Retinal pigment epithelial cell (primary cell): Measurements from ENCODE around the gene UPF1.
A peak's percentile ranks its signal among the peaks of the same experiment; 100 is the strongest.

Experiments
- DNase-seq: peaks from one replicate; pipeline ENCODE4 v3.0.0-alpha.2; 2010; ENCODE audit warnings: low read depth
- H3K4me3 ChIP-seq: 2 replicates; pipeline ENCODE4 v1.5.1; 2011; ENCODE audit warnings: mild to moderate bottlenecking, low read length, control low read depth, moderate library complexity
- TF ChIP-seq, protein P1 (sequence below): conservative IDR thresholded peaks from 2 replicates; pipeline ENCODE4 v1.5.1; 2011; ENCODE audit warnings: low read depth, low read length, control low read depth, inconsistent platforms

Gene UPF1

DNA sequence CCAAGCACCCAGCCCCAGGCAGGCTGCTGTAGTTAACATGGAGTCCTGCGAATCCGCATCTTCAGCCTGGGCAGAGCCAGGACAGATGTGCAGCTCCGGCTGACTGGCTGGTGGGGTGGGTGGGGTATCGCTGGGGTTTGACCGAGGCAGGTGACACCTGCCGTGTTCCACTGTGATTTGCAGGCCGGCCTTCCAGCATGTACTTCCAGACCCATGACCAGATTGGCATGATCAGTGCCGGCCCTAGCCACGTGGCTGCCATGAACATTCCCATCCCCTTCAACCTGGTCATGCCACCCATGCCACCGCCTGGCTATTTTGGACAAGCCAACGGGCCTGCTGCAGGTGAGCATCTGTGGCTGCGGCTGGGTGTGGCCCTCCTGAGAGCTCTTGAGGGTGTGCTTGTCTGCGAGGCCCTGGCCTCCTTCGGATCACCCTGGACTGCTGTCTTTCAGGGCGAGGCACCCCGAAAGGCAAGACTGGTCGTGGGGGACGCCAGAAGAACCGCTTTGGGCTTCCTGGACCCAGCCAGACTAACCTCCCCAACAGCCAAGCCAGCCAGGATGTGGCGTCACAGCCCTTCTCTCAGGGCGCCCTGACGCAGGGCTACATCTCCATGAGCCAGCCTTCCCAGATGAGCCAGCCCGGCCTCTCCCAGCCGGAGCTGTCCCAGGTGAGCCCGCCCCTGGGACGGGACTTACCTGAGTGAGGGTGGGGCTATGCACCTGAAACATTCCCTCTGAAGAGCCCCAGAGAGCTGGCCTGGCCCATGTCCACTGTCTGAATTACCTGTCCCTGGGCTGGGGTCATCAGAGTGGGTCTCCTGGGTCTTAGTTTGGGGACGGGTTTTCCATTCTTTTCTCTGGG lies 33.6 kb downstream of the UPF1 start:
- TF ChIP-seq, protein P1, sequence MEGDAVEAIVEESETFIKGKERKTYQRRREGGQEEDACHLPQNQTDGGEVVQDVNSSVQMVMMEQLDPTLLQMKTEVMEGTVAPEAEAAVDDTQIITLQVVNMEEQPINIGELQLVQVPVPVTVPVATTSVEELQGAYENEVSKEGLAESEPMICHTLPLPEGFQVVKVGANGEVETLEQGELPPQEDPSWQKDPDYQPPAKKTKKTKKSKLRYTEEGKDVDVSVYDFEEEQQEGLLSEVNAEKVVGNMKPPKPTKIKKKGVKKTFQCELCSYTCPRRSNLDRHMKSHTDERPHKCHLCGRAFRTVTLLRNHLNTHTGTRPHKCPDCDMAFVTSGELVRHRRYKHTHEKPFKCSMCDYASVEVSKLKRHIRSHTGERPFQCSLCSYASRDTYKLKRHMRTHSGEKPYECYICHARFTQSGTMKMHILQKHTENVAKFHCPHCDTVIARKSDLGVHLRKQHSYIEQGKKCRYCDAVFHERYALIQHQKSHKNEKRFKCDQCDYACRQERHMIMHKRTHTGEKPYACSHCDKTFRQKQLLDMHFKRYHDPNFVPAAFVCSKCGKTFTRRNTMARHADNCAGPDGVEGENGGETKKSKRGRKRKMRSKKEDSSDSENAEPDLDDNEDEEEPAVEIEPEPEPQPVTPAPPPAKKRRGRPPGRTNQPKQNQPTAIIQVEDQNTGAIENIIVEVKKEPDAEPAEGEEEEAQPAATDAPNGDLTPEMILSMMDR, result no peak
- H3K4me3 ChIP-seq, result no peak overlapping the region
- no peak for DNase-seq

DNA sequence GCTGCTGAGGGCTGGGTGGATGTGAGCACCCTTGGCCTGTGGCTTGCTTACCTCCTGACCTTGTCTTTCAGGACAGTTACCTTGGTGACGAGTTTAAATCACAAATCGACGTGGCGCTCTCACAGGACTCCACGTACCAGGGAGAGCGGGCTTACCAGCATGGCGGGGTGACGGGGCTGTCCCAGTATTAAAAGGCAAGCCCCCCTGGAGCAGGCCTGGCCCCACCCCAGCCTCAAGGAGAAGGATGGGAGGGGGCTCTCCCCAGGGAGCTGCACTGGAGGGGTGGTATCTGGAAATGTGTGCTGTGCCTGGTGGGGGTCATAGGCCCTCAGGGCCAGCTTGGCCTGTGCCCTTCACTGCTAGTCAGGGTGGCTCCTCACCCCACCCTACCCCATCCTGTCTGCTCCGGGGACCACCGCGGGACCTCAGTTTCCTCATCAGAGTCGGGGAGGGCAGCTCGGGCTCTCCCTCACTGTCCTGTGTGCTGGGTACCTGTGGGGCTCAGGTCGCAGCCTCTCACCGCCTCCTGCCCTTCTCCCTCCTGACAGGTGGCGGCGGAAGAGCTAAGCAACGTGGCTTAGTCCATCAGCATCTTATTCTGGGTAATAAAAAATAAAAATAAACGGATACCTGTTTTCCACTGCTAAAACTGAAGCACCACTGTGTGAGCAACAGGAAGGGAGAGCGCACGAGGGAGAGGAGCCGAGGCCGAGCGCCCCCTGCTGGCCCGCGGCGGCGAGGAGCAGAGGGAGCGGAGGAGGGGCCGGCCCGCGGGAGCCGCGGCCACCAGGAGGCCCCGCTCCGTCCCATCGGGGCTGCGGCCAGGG lies 34.4 kb downstream of the UPF1 start:
- no peak overlapping the region for H3K4me3 ChIP-seq
- TF ChIP-seq, protein P1, result peak; percentile 90
- DNase-seq, result no peak

DNA sequence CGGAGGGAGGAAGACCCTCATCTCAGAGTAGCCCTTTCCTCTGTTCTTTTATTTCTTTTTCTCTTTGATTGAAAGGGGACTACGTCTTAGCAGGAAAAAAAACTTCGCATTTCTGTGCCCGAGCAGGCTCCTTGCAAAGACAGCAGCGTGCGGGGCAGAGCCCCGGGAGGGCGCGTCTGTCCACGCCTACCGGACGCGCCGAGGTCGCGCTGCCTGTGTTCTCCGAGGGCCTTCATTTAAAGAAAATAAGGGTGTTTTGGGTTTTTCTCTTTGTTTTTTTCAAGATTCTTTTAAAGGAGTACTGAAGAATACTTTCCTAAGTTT lies 35.0 kb downstream of the UPF1 start:
- DNase-seq, result no peak
- TF ChIP-seq, protein P1, result no peak
- H3K4me3 ChIP-seq, result no peak overlapping the region

DNA sequence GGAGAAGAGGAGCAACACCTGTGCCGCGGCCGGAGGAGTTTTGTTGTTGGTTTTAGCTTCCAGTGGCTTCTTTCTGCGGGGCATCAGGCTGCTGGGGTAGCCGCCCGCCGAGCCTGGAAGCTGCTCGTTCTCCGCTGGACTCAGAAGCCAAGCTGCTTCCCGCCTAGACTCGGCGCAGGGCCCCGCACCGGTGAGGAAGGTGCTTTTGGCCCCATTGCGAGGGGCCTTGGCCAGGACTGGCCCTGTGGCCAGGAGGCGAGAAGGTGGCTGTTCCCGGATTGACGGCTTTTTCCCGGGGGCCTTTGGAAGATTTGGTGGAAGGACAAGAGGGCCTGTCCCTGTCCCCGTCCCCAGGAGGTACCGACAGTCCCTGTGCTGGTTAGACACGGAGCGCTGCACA lies 35.4 kb downstream of the UPF1 start:
- no peak overlapping the region for H3K4me3 ChIP-seq
- TF ChIP-seq, protein P1, result no peak
- DNase-seq, result no peak

DNA sequence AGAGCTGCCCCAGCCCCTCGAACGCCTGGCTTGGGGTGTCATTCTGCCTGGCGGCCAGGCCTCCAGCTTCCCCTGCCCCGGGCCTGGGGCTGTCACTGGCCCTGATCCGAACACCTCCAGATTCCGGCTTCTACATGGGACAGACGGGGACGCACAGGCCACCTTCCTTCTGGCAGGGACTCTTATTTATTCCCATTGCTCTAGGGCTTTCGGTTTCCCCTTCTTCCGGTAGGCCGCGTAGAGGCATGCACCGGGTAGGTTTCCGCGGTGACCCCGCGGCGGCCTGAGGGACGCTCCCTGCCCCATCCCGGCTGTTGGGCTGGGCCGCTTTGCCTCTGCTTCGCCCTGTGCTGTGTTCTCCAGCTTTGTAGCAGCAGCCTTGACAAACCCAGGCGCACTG lies 36.0 kb downstream of the UPF1 start:
- no peak overlapping the region for H3K4me3 ChIP-seq
- no peak for DNase-seq
- TF ChIP-seq, protein P1, result no peak

DNA sequence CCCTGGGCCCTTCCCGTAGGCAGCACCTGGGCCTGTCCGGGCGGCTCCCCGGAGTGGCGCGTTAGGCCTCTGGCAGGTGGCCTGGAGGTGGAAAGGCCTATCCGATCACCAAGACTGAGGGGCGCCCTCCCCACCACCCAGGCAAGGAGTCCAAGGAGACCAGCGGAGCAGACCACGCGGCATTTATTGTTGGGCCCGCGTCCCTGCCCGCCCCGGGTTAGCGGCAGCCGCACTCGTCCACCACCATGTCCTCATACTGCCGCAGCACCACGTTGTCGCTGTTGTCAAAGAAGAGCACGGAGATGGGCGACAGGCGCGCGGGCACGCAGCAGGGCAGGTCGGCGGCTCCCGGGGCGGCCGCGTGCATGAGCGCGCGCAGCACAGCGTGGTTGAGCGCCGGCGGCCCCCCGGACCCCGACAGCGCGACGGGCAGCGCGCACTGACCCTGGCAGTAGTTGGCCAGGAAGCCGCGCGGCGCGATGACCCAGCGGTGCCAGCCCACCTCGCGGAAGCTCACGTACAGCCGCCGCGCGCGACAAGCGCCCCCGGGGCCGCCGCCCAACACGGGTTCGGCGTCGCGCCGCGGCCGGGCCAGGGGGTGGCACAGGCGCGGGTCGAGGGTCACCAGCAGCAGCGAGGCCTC lies 36.7 kb downstream of the UPF1 start:
- TF ChIP-seq, protein P1, result no peak
- H3K4me3 ChIP-seq, result no peak overlapping the region
- DNase-seq, result no peak
